HepG2 (cell line): ENCODE results near the gene BIRC3. TPM values are rescaled to one million over a fixed set of nuclear protein-coding genes. Genes with fewer than 3 reads are reported as not detected.

Source experiments
- ATAC-seq: fragments of 200-7000 bp; cut with Tn5 transposase; 3 replicates; pipeline ENCODE4 v1.9.1; 2020; ENCODE audit warnings: mild to moderate bottlenecking, moderate library complexity
- BruUV-seq: library from RNA; stranded (reverse); fragments of 400-500 nt; replicated peaks from 2 replicates; lab custom pipeline; 2021; lab: Mats Ljungman, UMichigan
- CTCF ChIA-PET: fragments of 300-600 bp; formaldehyde crosslinking; extraction: SDS; loops from one replicate; lab custom pipeline; 2021; ENCODE audit warnings: low total read pairs, inconsistent platforms, low intra/inter-chr PET ratio; lab: Yijun Ruan, JAX
- POLR2A ChIA-PET: fragments of 350-600 bp; sonication (Branson Sonifier 250); formaldehyde crosslinking; loops from one replicate; lab custom pipeline; 2020; ENCODE audit warnings: antibody characterized with exemption, inconsistent platforms; lab: Yijun Ruan, JAX
- DNase-seq: peaks from one replicate; pipeline ENCODE4 v3.0.0-alpha.2; 2015; ENCODE audit warnings: low spot score
- FAIRE-seq: peaks from 3 replicates; lab custom pipeline; 2011; peaks lifted over from hg19 to GRCh38; lab: Jason Lieb, UNC
- H2AFZ ChIP-seq: one replicate; pipeline ENCODE4 v1.6.1; 2011; ENCODE audit warnings: low read length, inconsistent platforms
- H3K27ac ChIP-seq: fragments of 300-600 bp; 3 replicates; pipeline ENCODE4 v1.8.0; 2011; ENCODE audit warnings: mixed run types, mild to moderate bottlenecking, mixed read lengths, low read length, inconsistent platforms; ENCODE audit not compliant: insufficient read depth; ENCODE audit errors: extremely low read length
- H3K27me3 ChIP-seq, 2 experiments: fragments of 200-600 bp in 1 of 2; 2 replicates in 1 of 2; 3 replicates in 1 of 2; pipeline versions ENCODE4 v1.6.0 to v1.8.0; 2011; ENCODE audit warnings: low read length in 2 of 2, mild to moderate bottlenecking in 2 of 2, moderate library complexity in 2 of 2, inconsistent platforms in 1 of 2; ENCODE audit not compliant: insufficient read depth in 2 of 2, control insufficient read depth in 1 of 2
- H3K36me3 ChIP-seq, 2 experiments: fragments of 200-600 bp in 1 of 2; replicated peaks in 1 of 2; 2 replicates in 1 of 2; 3 replicates in 1 of 2; pipeline versions ENCODE4 v1.5.1 to v1.8.0; 2011; ENCODE audit warnings: low read length in 2 of 2, inconsistent platforms in 1 of 2; ENCODE audit not compliant: insufficient read depth in 2 of 2, control insufficient read depth in 1 of 2
- H3K4me1 ChIP-seq: 2 replicates; pipeline ENCODE4 v1.5.1; 2012; ENCODE audit warnings: low read length, inconsistent platforms; ENCODE audit not compliant: insufficient read depth
- H3K4me2 ChIP-seq: 2 replicates; pipeline ENCODE4 v1.6.0; 2011; ENCODE audit warnings: low read depth, low read length, inconsistent platforms
- H3K4me3 ChIP-seq, 3 experiments: fragments of 200-600 bp in 1 of 3; sonication (generic), shearing (Covaris generic) in 1 of 3; replicated peaks in 1 of 3; 2 replicates each; pipeline ENCODE4 v1.5.1; 2011 to 2016; ENCODE audit warnings: low read length in 3 of 3, inconsistent platforms in 2 of 3, low read depth in 2 of 3, mild to moderate bottlenecking in 2 of 3, control low read depth in 1 of 3, mixed read lengths in 1 of 3; ENCODE audit not compliant: insufficient read depth in 1 of 3
- H3K79me2 ChIP-seq: one replicate; pipeline ENCODE4 v1.6.1; 2011; ENCODE audit warnings: low read length, inconsistent platforms; ENCODE audit not compliant: insufficient read depth
- H3K9ac ChIP-seq: 2 replicates; pipeline ENCODE4 v1.6.0; 2011; ENCODE audit warnings: mild to moderate bottlenecking, low read depth, low read length, inconsistent platforms; ENCODE audit not compliant: insufficient read depth
- H3K9me3 ChIP-seq: 2 replicates; pipeline ENCODE4 v1.5.1; 2012; ENCODE audit warnings: mild to moderate bottlenecking, low read length
- H4K20me1 ChIP-seq: 2 replicates; pipeline ENCODE4 v1.6.0; 2011; ENCODE audit warnings: inconsistent platforms, mild to moderate bottlenecking, low read length, moderate library complexity; ENCODE audit not compliant: insufficient read depth
- HMG20A ChIP-seq: IDR thresholded peaks from 2 replicates; pipeline ENCODE4 v1.6.1; 2016; ENCODE audit warnings: borderline replicate concordance
- KDM6A ChIP-seq: IDR thresholded peaks from 2 replicates; pipeline ENCODE4 v1.6.1; 2016; ENCODE audit warnings: low read depth
- PAWR ChIP-seq: sonication (generic); formaldehyde crosslinking; IDR thresholded peaks from 2 replicates; pipeline ENCODE4 v1.4.0; 2020; ENCODE audit warnings: missing genetic modification reagents, mild to moderate bottlenecking, borderline replicate concordance
- USF2 ChIP-seq, 2 experiments: sonication (generic) in 1 of 2; formaldehyde crosslinking in 1 of 2; IDR thresholded peaks; 2 replicates each; pipeline versions ENCODE4 v1.5.1 to v1.6.1; 2011 to 2020; ENCODE audit warnings: borderline replicate concordance in 1 of 2, low read depth in 1 of 2, low read length in 1 of 2, mild to moderate bottlenecking in 1 of 2, missing genetic modification reagents in 1 of 2, moderate library complexity in 1 of 2
- ZEB1 ChIP-seq: IDR thresholded peaks from 2 replicates; pipeline ENCODE4 v1.6.1; 2012; ENCODE audit warnings: mild to moderate bottlenecking, low read depth, inconsistent platforms; ENCODE audit not compliant: insufficient replicate concordance
- ZMAT5 ChIP-seq: sonication (generic); formaldehyde crosslinking; IDR thresholded peaks from 2 replicates; pipeline ENCODE4 v1.5.0; 2020; ENCODE audit warnings: mild to moderate bottlenecking, low read depth, missing genetic modification reagents, borderline replicate concordance
- ZNF230 ChIP-seq: sonication (generic); formaldehyde crosslinking; IDR thresholded peaks from 2 replicates; pipeline ENCODE4 v1.4.0; 2020; ENCODE audit warnings: mild to moderate bottlenecking, missing genetic modification reagents
- ZNF512 ChIP-seq: sonication (generic); formaldehyde crosslinking; IDR thresholded peaks from 2 replicates; pipeline ENCODE4 v1.4.0; 2020; ENCODE audit warnings: mild to moderate bottlenecking, missing genetic modification reagents
- WGBS: methylation state at CpG from one replicate; pipeline ENCODE4 v1.1.6; 2017; ENCODE audit warnings: low lambda C conversion rate; 5-methylcytosine and 5-hydroxymethylcytosine counted together
- in situ Hi-C: cut with HindIII; loops from 2 replicates; pipeline ENCODE4 v1.10.0; 2017; ENCODE audit warnings: low pct_unique_long_range_greater_than_20kb; ENCODE audit not compliant: extremely low pct_ligation_motif_present
- intact Hi-C: fragments of 100-400 bp; cut with micrococcal nuclease; formaldehyde crosslinking; loops from one replicate; pipeline ENCODE4 v1.10.0; 2022; ENCODE audit not compliant: unreplicated experiment
- polyA plus RNA-seq, 8 experiments: library from polyadenylated mRNA; depleted of rRNA in 3 of 8; stranded (reverse) in 7 of 8; unstranded in 1 of 8; fragments of >200 nt; fragmentation: Illumina TruSeq in 4 of 8; extraction: Trizol in 4 of 8; gene quantifications; 2 replicates each; pipeline versions ENCODE4 v1.2.1 to v1.2.3, GENCODE V29; 2011 to 2016; ENCODE audit warnings: low read depth in 4 of 8, missing spikeins in 1 of 8, mixed read lengths in 1 of 8; ENCODE audit not compliant: insufficient read depth in 1 of 8
- total RNA-seq, 5 experiments: library from RNA; depleted of rRNA; stranded (reverse); fragments of >200 nt; fragmentation: Illumina TruSeq; extraction: Trizol; gene quantifications; 2 replicates each; pipeline ENCODE4 v1.2.3, GENCODE V29; 2016; ENCODE audit warnings: low read depth in 1 of 5

BIRC3 gene
- total and polyA plus RNA-seq, 2 of the 13 experiments (the other 11 are each of a cell fraction or from before 2014, with no cell fraction given) = 0.41 to 4.2 TPM

GRCh38 chr11:102364991-102365390, 47.7 kb downstream of the BIRC3 start:
- no TSS peak for BruUV-seq
- CTCF ChIA-PET = no interaction called here
- in situ Hi-C loops = no loop called here
- no peaks in the 10 kb centered on the region; the same call in 1 of the 2 replicates for H4K20me1 ChIP-seq
- H3K27me3 ChIP-seq = no peaks in the 10 kb centered on the region
- no peak overlapping the region for H3K4me2 ChIP-seq
- H3K9me3 ChIP-seq = no peaks in the 10 kb centered on the region
- intact Hi-C loops = no loop called here
- WGBS = 93% methylated on average over 1 of the region's 1 CpG
- H3K9ac ChIP-seq = no peak overlapping the region
- peaks cover 4% of the 10 kb centered on the region for H3K79me2 ChIP-seq
- H3K36me3 ChIP-seq = peaks cover 23 to 66% of the 10 kb centered on the region in 2 experiments
- DNase-seq (no peak), FAIRE-seq (no peak), ATAC-seq (no peak)
- no peak for TF ChIP-seq ZMAT5
- TF ChIP-seq USF2 (IDR thresholded peaks at IDR 0.05; ENCODE audit: low read depth, low read length) = no peak
- no peak for TF ChIP-seq USF2 (CRISPR knock-in tag; IDR thresholded peaks at IDR 0.05; ENCODE audit: borderline replicate concordance)
- TF ChIP-seq PAWR = no peak
- TF ChIP-seq KDM6A (CRISPR knock-in tag) = no peak
- TF ChIP-seq HMG20A = no peak
- TF ChIP-seq ZNF512 = no peak
- TF ChIP-seq ZEB1 = no peak
- no peak for TF ChIP-seq ZNF230 (CRISPR knock-in tag)
- no peak overlapping the region for H3K4me3 ChIP-seq
- no peak overlapping the region for H2AFZ ChIP-seq
- peaks cover 6% of the 10 kb centered on the region; the same call in 1 of the 2 replicates for H3K4me1 ChIP-seq
- POLR2A ChIA-PET = interaction anchor here (1.4 kb wide), 1 partner anchor 15 kb away, joined by 3 read pairs; no protein-coding TSS in a partner anchor
- H3K27ac ChIP-seq = no peak overlapping the region
